ENCODE measurements around the gene PRKG1. TPM values are rescaled to one million over a fixed set of nuclear protein-coding genes. Genes with fewer than 3 reads are reported as not detected.
"Not testable (repeated sequence)": the region's sequence is repeated elsewhere in the genome, so short reads cannot be mapped to it uniquely, and the experiment has no call there.

Gene PRKG1
- total RNA-seq, 4 donors from 2014 or later = 24.5 to 46.1 (median 37.1) TPM

- DNase-seq (ENCODE audit: extremely low spot score) = no peak
- H3K27ac ChIP-seq (replicated peaks in 1 of 4) = no peak overlapping the region
- no peak overlapping the region for H3K4me3 ChIP-seq
- H3K4me1 ChIP-seq = no peaks in the 10 kb centered on the region
- no peaks in the 10 kb centered on the region for H3K27me3 ChIP-seq
- intact Hi-C loops (cut with DNase I) = no loop called here
- H3K36me3 ChIP-seq = no peaks in the 10 kb centered on the region
- H3K9me3 ChIP-seq = no peaks in the 10 kb centered on the region
- TF ChIP-seq EP300 (IDR thresholded peaks at IDR 0.05) (no peak), POLR2AphosphoS5 (IDR thresholded peaks at IDR 0.05) (no peak), POLR2A (IDR thresholded peaks at IDR 0.05; ENCODE audit: low read depth) (no peak)
- TF ChIP-seq, protein P1, sequence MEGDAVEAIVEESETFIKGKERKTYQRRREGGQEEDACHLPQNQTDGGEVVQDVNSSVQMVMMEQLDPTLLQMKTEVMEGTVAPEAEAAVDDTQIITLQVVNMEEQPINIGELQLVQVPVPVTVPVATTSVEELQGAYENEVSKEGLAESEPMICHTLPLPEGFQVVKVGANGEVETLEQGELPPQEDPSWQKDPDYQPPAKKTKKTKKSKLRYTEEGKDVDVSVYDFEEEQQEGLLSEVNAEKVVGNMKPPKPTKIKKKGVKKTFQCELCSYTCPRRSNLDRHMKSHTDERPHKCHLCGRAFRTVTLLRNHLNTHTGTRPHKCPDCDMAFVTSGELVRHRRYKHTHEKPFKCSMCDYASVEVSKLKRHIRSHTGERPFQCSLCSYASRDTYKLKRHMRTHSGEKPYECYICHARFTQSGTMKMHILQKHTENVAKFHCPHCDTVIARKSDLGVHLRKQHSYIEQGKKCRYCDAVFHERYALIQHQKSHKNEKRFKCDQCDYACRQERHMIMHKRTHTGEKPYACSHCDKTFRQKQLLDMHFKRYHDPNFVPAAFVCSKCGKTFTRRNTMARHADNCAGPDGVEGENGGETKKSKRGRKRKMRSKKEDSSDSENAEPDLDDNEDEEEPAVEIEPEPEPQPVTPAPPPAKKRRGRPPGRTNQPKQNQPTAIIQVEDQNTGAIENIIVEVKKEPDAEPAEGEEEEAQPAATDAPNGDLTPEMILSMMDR (IDR thresholded peaks at IDR 0.05) = no peak
These were observed 195.5 kb downstream of the PRKG1 start for GRCh38 chr10:51269821-51270220.

GRCh38 chr10:51270936-51271530 lies 196.7 kb downstream of the PRKG1 start:
- DNase-seq (ENCODE audit: extremely low spot score) = no peak
- TF ChIP-seq POLR2AphosphoS5 (IDR thresholded peaks at IDR 0.05) (no peak), POLR2A (IDR thresholded peaks at IDR 0.05; ENCODE audit: low read depth) (no peak), EP300 (IDR thresholded peaks at IDR 0.05) (no peak)
- TF ChIP-seq, protein P1 (IDR thresholded peaks at IDR 0.05) = no peak
- no peaks in the 10 kb centered on the region for H3K4me1 ChIP-seq
- no peaks in the 10 kb centered on the region for H3K27me3 ChIP-seq
- WGBS = 89% methylated on average over 2 of the region's 2 CpGs
- H3K4me3 ChIP-seq = no peak overlapping the region
- intact Hi-C loops (cut with DNase I) = no loop called here
- no peaks in the 10 kb centered on the region for H3K9me3 ChIP-seq
- H3K27ac ChIP-seq (replicated peaks in 1 of 4) = no peak overlapping the region
- H3K36me3 ChIP-seq = no peaks in the 10 kb centered on the region

GRCh38 chr10:51272099-51272498 lies 197.8 kb downstream of the PRKG1 start:
- H3K4me1 ChIP-seq; H3K36me3 ChIP-seq; H3K9me3 ChIP-seq; H3K4me3 ChIP-seq; intact Hi-C loops (cut with DNase I); DNase-seq (ENCODE audit: extremely low spot score); H3K27me3 ChIP-seq; H3K27ac ChIP-seq (replicated peaks in 1 of 4): not testable (repeated sequence)
- WGBS = 76% methylated on average over 2 of the region's 2 CpGs

DNA sequence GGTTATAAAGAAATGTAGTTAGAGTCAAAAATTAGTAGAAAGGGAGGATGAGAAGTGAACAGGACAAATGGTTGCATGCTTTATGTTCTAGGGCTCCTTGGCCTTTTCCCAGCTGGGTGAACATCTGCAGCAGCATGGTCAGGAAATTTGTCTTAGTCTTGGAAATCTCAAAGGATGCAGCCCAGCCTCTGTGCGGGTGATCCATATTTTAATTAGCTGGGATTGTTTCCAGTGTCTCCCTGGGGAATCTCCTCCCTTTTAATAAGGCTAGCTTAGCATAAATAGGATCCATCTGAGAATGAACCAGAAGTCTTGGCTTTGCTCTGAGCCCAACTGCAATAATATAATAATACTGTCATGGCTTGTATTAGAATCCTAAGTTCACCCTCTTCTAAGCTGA lies 198.3 kb downstream of the PRKG1 start:
- TF ChIP-seq, protein P1 (IDR thresholded peaks at IDR 0.05) = no peak
- TF ChIP-seq POLR2AphosphoS5 (IDR thresholded peaks at IDR 0.05) = no peak
- no peak for TF ChIP-seq POLR2A (IDR thresholded peaks at IDR 0.05; ENCODE audit: low read depth)
- TF ChIP-seq EP300 (IDR thresholded peaks at IDR 0.05) = no peak
- H3K4me3 ChIP-seq = no peak overlapping the region
- intact Hi-C loops (cut with DNase I) = no loop called here
- no peak overlapping the region for H3K27ac ChIP-seq (replicated peaks in 1 of 4)
- no peaks in the 10 kb centered on the region for H3K4me1 ChIP-seq
- DNase-seq (ENCODE audit: extremely low spot score) = no peak
- 67% methylated on average over 1 of the region's 1 CpG for WGBS
- H3K27me3 ChIP-seq = no peaks in the 10 kb centered on the region
- no peaks in the 10 kb centered on the region for H3K36me3 ChIP-seq
- no peaks in the 10 kb centered on the region for H3K9me3 ChIP-seq

GRCh38 chr10:51273574-51273973 lies 199.3 kb downstream of the PRKG1 start:
- H3K27me3 ChIP-seq = no peaks in the 10 kb centered on the region
- H3K27ac ChIP-seq (replicated peaks in 1 of 4) = no peak overlapping the region
- WGBS = 83% methylated on average over 5 of the region's 5 CpGs
- intact Hi-C loops (cut with DNase I) = no loop called here
- no peaks in the 10 kb centered on the region for H3K36me3 ChIP-seq
- no peaks in the 10 kb centered on the region for H3K9me3 ChIP-seq
- DNase-seq (ENCODE audit: extremely low spot score) = no peak
- H3K4me1 ChIP-seq = no peaks in the 10 kb centered on the region
- TF ChIP-seq, protein P1 (IDR thresholded peaks at IDR 0.05) = no peak
- no peak for TF ChIP-seq EP300 (IDR thresholded peaks at IDR 0.05)
- H3K4me3 ChIP-seq = no peak overlapping the region

DNA sequence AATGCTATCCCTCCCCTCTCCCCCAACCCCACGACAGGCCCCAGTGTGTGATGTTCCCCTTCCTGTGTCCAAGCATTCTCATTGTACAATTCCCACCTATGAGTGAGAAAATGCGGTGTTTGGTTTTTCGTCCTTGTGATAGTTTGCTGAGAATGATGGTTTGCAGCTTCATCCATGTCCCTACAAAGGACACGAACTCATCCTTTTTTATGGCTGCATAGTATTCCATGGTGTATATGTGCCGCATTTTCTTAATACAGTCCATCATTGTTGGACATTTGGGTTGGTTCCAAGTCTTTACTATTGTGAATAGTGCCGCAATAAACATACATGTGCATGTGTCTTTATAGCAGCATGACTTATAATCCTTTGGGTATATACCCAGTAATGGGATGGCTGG lies 201.8 kb downstream of the PRKG1 start:
- H3K9me3 ChIP-seq; H3K27me3 ChIP-seq; H3K4me3 ChIP-seq; DNase-seq (ENCODE audit: extremely low spot score); H3K27ac ChIP-seq (replicated peaks in 1 of 4); intact Hi-C loops (cut with DNase I); H3K36me3 ChIP-seq; H3K4me1 ChIP-seq: not testable (repeated sequence)
- WGBS = 94% methylated on average over 6 of the region's 6 CpGs

DNA sequence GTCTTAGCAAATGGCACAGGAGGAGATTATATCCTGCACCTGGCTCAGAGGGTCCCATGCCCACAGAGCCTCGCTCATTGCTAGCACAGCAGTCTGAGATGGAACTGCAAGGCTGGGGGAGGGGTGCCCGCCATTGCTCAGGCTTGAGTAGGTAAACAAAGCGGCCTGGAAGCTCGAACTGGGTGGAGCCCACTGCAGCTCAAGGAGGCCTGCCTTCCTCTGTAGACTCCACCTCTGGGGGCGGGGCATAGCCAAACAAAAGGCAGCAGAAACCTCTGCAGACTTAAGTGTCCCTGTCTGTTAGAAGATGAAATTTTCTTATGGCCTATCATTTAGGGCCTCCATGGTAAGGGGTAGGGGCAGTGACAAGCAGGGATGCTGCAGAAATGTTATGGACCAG lies 207.1 kb downstream of the PRKG1 start:
- H3K36me3 ChIP-seq; intact Hi-C loops (cut with DNase I); H3K4me3 ChIP-seq; H3K4me1 ChIP-seq; H3K27me3 ChIP-seq; DNase-seq (ENCODE audit: extremely low spot score); H3K9me3 ChIP-seq; H3K27ac ChIP-seq (replicated peaks in 1 of 4): not testable (repeated sequence)
- 80% methylated on average over 2 of the region's 5 CpGs for WGBS

Measured in esophagus muscularis mucosa (tissue), 4 donors.